IPS-20b (cell line): ENCODE measurements around the gene C6orf136.
"Not testable (repeated sequence)": the region's sequence is repeated elsewhere in the genome, so short reads cannot be mapped to it uniquely, and the experiment has no call there.

ENCODE experiments used
- H3K27ac ChIP-seq: one replicate; pipeline ENCODE4 v1.5.1; 2013; ENCODE audit warnings: low read length
- H3K27me3 ChIP-seq: 2 replicates; pipeline ENCODE4 v1.6.1; 2013; ENCODE audit warnings: mild to moderate bottlenecking, low read length, inconsistent platforms; ENCODE audit not compliant: insufficient read depth
- H3K36me3 ChIP-seq: 2 replicates; pipeline ENCODE4 v1.6.1; 2013; ENCODE audit warnings: low read depth, mild to moderate bottlenecking, inconsistent platforms, low read length, moderate library complexity; ENCODE audit not compliant: insufficient read depth
- H3K4me1 ChIP-seq: 2 replicates; pipeline ENCODE4 v1.6.1; 2013; ENCODE audit warnings: mild to moderate bottlenecking, control low read depth, inconsistent platforms, low read length, moderate library complexity; ENCODE audit not compliant: insufficient read depth
- H3K4me3 ChIP-seq: 2 replicates; pipeline ENCODE4 v1.5.1; 2013; ENCODE audit warnings: mild to moderate bottlenecking, low read length, inconsistent platforms
- H3K9ac ChIP-seq: 2 replicates; pipeline ENCODE4 v1.6.1; 2013; ENCODE audit warnings: low read depth, mild to moderate bottlenecking, inconsistent platforms, low read length, moderate library complexity
- H3K9me3 ChIP-seq: 2 replicates; pipeline ENCODE4 v1.6.1; 2013; ENCODE audit warnings: mild to moderate bottlenecking, low read depth, low read length, inconsistent platforms; ENCODE audit not compliant: insufficient read depth

The C6orf136 gene, protein sequence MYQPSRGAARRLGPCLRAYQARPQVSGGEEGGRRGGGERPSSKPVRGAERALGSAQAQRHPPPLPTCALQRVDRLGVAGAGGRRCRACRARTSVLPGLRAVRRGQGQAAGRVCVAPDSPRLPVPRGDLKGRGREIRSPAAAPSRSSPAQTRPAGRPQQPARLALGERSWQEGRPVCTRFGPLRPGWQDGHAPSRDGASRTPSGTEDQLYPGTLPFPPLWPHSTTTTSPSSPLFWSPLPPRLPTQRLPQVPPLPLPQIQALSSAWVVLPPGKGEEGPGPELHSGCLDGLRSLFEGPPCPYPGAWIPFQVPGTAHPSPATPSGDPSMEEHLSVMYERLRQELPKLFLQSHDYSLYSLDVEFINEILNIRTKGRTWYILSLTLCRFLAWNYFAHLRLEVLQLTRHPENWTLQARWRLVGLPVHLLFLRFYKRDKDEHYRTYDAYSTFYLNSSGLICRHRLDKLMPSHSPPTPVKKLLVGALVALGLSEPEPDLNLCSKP

DNA sequence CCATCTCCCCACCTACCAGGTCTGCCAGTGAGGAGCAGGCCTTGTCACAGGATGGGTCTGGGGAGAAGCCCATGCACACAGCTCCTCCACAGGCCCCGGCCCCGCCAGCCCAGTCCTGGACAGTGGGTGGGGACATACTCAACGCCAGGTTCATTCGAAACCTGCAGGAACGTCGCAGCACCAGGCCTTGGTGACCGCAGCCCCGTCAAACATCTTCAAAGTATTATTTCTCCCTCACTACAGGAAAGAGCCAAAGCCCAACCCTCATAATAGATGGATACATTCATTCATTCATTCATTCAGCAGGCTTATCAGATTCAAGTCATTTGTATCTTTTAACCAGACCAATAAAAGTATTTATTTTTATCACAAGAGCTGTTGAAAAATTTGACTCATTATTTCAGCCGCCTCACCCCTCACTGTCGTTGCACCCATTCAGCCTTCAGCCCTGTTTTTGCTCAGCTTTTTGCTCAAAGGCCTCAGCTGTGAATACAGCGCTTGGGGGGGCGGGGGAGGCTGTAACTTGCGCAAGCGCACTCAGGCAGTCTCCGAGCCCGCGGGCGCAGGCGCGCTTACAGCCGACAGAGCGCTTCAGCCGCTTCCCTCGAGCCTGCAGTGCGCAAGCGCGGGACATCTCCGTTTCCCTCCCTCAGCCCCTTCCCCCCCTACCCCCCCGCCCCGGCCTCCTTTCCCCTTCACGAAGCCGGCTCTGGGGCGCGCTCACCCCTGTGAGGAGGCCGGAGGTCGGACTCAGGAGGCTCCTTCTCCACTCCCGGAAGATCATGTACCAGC, at the start of gene C6orf136:
C6orf136 (plus strand) TSS at position 684 of the 792 bp plus-strand sequence; CDS start at position 783, 99 bp downstream.
- Histone ChIP-seq H3K9me3 (no peaks in the 10 kb centered on the region), H3K27me3 (no peaks in the 10 kb centered on the region), H3K4me1 (peaks cover 5% of the 10 kb centered on the region; the same call in 1 of the 2 replicates), H3K36me3 (peaks cover 50% of the 10 kb centered on the region), H3K4me3 (peak within 1 kb of the TSS; percentile 89), H3K9ac (peak within 1 kb of the TSS; percentile 92), H3K27ac (peak within 1 kb of the TSS; percentile 87)

DNA sequence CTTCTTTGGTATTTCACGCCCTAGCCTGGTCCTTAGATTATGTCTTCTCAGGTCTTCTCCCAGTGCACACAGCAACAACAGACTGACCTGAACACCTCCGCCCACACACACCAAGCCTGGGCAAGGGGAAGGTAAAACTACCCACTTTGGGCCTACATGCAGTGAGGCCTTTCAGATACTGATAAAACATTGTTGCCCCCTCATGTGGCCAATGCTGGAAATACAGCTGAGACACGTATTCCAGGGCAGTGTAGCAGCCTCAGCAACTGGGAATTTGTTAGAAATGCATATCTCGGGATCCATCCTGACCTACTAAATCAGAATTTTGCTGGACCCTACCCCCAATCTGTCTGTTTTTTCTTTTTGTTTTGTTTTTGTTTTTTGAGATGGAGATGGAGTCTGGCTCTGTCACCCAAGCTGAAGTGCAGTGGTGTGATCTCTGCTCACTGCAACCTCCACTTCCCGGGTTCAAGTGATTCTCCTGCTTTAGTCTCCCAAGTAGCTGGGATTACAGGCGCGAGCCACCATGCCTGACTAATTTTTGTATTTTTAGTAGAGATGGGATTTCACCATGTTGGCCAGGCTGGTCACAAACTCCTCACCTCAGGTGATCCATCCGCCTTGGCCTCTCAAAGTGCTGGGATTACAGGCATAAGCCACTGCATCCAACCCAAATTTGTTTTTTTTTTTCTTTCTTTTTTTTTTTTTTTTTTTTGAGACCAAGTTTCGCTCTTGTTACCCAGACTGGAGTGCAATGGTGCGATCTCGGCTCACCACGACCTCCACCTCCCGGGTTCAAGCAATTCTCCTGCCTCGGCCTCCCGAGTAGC, 49.4 kb upstream of the C6orf136 start:
- H3K4me1 ChIP-seq, H3K27ac ChIP-seq, H3K27me3 ChIP-seq, H3K9me3 ChIP-seq, H3K4me3 ChIP-seq, H3K9ac ChIP-seq: not testable (repeated sequence)
- peaks cover 59% of the 10 kb centered on the region for H3K36me3 ChIP-seq

DNA sequence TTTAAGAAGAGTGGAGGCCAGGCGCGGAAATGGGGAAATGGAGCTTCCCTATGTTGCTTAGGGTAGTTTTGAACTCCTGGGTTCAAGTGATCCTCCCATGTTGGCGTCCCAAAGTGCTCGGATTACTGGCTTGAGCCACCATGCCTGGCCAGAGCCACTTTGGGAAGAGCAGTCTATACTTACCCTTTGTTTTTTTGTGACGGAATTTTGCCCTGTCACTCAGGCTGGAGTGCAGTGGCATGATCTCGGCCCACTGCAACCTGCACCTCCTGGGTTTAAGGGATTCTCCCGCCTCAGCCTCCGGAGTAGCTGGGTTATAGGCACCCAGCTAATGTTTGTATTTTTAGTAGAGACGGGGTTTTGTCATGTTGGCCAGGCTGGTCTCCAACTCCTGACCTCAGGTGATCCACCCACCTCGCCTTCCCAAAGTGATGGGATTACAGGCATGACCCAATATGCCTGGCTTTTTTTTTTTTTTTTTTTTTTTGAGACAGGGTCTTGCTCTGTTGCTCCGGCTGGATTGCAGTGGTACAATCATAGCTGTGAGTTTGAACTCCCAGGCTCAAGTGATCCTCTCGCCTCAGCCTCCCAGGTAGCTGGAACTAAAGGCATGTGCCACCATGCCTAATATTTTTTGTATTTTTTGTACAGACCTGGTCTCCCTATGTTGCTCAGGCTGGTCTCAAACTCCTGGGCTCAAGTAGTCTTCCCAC, 47.9 kb upstream of the C6orf136 start:
- H3K27me3 ChIP-seq: no peaks in the 10 kb centered on the region

DNA sequence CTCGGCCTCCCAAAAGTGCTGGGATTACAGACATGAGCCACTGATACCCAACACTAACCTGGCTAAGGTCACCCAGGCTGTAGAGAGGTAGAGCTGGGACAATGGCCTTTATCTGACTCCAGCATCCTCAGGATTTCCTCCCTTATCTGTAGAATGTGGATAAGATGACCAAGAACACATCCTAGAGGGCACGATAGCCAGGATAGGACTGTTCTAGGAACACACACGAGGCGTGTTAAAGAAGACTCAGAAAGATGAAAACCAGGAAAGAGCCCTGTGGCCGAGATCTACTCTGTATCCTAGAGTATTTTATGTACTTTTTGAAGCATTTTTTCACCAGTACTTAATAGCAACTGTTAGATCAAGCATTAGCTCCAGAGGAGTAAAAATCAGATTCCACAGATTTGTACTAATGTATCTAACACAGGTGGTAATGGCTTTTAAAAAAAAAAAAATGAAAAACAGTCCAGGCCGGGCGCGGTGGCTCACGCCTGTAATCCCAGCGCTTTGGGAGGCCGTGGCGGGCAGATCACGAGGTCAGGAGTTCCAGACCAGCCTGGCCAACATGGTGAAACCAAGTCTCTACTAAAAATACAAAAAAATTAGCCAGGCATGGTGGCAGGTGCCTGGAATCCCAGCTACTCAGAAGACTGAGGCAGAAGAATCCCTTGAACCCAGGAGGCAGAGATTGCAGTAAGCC, 47.2 kb upstream of the C6orf136 start:
- no peaks in the 10 kb centered on the region for H3K4me1 ChIP-seq
- no peak overlapping the region for H3K4me3 ChIP-seq
- H3K36me3 ChIP-seq: peaks cover 61% of the 10 kb centered on the region
- H3K27ac ChIP-seq: no peak overlapping the region
- no peaks in the 10 kb centered on the region for H3K27me3 ChIP-seq
- H3K9me3 ChIP-seq: no peaks in the 10 kb centered on the region
- no peak overlapping the region for H3K9ac ChIP-seq

More for the DNA sequence above, 47.9 kb upstream of the C6orf136 start:
- Histone ChIP-seq H3K27ac (no peak overlapping the region), H3K9ac (no peak overlapping the region), H3K9me3 (no peaks in the 10 kb centered on the region), H3K4me1 (no peaks in the 10 kb centered on the region), H3K4me3 (no peak overlapping the region), H3K36me3 (peaks cover 61% of the 10 kb centered on the region)

DNA sequence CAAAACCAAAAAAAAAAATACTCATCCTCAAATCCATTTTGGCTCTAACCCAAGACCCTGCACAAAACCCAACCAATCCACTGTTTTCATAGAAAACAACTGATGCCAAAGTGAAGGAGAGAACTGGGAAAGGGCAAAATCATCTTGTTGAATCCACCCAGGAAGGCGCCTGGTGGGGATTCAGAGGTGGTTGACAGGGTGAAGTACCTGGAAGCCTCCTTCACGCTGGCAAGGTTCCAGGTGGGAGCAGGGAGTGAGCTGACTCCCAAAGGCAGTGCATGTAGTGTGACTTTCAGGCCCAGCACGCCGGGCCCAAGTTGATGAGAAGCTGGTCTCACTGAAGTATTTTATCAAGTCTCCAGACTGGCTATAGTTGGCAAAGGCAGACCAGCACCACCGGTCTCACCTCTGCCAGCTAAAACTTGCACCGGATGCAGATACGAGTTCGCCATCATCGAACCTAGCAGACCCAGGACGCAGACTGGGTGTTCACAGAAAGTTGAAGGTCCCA, 46.4 kb upstream of the C6orf136 start:
- Histone ChIP-seq H3K9ac (no peak overlapping the region), H3K27ac (no peak overlapping the region), H3K4me1 (no peaks in the 10 kb centered on the region), H3K9me3 (no peaks in the 10 kb centered on the region), H3K4me3 (no peak overlapping the region), H3K27me3 (no peaks in the 10 kb centered on the region), H3K36me3 (peaks cover 65% of the 10 kb centered on the region)

DNA sequence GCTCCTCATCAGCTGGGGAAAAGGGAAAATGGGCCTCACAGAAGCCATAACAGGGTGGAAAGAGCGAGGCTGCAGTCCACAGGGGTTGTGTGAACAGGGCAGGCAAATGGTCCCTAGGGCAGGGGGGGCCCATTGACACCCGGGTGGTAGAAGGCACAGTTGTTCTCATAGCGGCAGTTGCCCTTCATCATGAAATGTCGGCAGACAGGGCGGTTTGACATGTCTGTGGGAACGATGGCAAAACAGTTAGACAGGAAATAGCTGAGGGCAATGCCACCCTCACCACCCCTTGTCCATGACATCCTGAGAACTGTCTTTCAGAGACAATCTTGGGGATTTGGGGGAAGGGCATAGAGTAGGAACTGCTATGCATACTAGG, 45.5 kb upstream of the C6orf136 start:
- Histone ChIP-seq H3K9me3 (no peaks in the 10 kb centered on the region), H3K36me3 (peaks cover 74% of the 10 kb centered on the region), H3K9ac (no peak overlapping the region), H3K4me3 (no peak overlapping the region), H3K4me1 (no peaks in the 10 kb centered on the region), H3K27ac (no peak overlapping the region), H3K27me3 (no peaks in the 10 kb centered on the region)

DNA sequence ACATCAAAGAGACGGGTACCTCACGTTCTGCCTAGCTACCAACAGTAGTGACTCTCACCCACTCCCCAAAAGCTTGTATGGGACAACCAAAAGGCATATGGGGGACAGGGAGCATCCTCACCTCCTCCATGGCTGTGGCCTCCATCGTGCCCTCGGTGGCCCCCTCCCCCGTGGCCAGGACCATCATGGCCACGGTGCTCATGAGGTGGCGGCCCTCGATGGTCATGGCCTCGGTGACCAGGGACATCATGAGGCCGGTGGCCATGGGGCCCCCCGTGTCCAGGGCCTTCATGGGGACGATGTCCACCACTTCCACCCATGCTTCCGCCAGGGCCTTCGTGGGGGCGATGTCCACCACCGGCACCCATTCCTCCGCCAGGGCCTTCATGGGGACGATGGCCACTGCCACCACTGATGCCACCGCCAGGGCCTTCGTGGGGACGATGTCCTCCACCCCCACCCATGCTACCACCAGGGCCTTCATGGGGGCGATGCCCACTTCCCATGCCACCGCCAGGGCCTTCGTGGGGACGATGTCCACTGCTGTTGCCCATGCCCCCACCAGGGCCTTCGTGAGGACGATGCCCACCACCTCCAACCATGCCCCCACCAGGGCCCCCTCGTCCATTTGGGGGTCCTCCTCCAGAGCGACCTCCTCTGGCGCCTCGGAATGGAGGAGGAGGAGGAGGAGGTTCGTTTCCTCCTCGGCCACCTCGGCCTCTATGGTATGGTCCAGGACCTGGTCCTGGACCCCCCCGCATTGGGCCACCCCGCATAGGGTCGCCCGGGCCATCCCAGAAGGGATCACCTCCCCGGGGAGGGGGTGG, 44.9 kb upstream of the C6orf136 start:
- Histone ChIP-seq H3K36me3 (peaks cover 80% of the 10 kb centered on the region), H3K4me1 (no peaks in the 10 kb centered on the region), H3K27me3 (no peaks in the 10 kb centered on the region), H3K9me3 (no peaks in the 10 kb centered on the region), H3K27ac (no peak overlapping the region), H3K4me3 (no peak overlapping the region), H3K9ac (no peak overlapping the region)

DNA sequence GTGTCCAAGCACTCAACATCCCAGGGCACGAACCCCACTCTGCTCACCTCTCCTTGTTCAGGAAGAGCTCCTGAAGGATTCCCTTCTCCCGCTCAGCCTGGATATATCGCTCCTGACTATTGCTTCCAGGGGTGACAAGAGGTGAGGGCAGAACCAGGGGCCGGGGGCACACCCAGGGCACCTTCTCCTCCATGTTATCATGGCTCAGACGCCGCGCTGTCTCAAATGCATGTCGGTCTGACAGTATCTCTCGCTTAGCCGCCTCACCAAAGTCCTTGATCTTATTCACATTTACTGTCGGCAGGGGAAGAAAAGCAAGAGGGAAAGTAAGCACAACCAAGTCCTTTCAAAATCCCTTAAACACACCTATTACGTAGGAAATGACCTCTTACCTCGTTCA, 43.0 kb upstream of the C6orf136 start:
- Histone ChIP-seq H3K9me3 (no peaks in the 10 kb centered on the region), H3K27ac (no peak overlapping the region), H3K36me3 (peaks cover 99% of the 10 kb centered on the region), H3K27me3 (no peaks in the 10 kb centered on the region), H3K4me1 (no peaks in the 10 kb centered on the region), H3K4me3 (no peak overlapping the region), H3K9ac (no peak overlapping the region)

DNA sequence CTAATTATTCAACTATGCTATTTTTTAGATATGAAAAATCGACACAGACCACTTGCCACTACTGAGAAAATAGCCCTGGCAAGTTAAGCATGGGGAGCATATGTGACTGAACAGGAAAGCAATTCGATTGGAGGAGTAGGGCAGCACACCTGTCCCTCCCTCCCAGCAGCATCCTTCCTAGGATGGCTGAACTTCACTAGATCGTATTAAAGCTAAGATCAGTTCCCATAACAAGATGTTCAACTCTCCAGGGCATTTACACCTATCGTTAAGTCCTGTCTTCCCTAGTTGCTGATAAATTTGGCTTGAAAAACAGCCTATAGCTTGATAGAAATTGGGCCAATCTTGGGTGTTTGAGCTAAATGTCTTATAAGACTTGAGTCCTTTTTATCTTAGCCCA, 36.9 kb upstream of the C6orf136 start:
- no peak overlapping the region for H3K9ac ChIP-seq

More for the DNA sequence above, 36.9 kb upstream of the C6orf136 start:
- no peaks in the 10 kb centered on the region for H3K27me3 ChIP-seq
- peaks cover 12% of the 10 kb centered on the region for H3K4me1 ChIP-seq
- peaks cover 87% of the 10 kb centered on the region for H3K36me3 ChIP-seq
- H3K27ac ChIP-seq: no peak overlapping the region
- H3K4me3 ChIP-seq: no peak overlapping the region
- no peaks in the 10 kb centered on the region for H3K9me3 ChIP-seq
